DOHH2 (cell line): ENCODE measurements around the gene IRS2.

Source experiments
- H3F3A ChIP-seq: fragments of 200-600 bp; sonication (generic), shearing (Covaris generic); 2 replicates; pipeline ENCODE4 v1.6.0; 2016; ENCODE audit warnings: antibody characterized with exemption, mild to moderate bottlenecking; ENCODE audit not compliant: control insufficient read depth, insufficient read depth
- H3K27ac ChIP-seq: fragments of 200-600 bp; sonication (generic); 2 replicates; pipeline ENCODE4 v1.5.1; 2014; ENCODE audit warnings: low read depth, mild to moderate bottlenecking, low read length, moderate library complexity
- H3K27me3 ChIP-seq: fragments of 200-600 bp; sonication (generic); 2 replicates; pipeline ENCODE4 v1.6.1; 2014; ENCODE audit warnings: mild to moderate bottlenecking, low read length, mixed read lengths; ENCODE audit not compliant: control insufficient read depth
- H3K36me3 ChIP-seq: fragments of 200-600 bp; sonication (generic); 2 replicates; pipeline ENCODE4 v1.6.1; 2014; ENCODE audit warnings: mild to moderate bottlenecking, low read length, moderate library complexity, mixed read lengths; ENCODE audit not compliant: control insufficient read depth
- H3K4me1 ChIP-seq: fragments of 200-600 bp; sonication (generic); 2 replicates; pipeline ENCODE4 v1.6.1; 2014; ENCODE audit warnings: mild to moderate bottlenecking, low read length, mixed read lengths; ENCODE audit not compliant: control insufficient read depth
- H3K4me2 ChIP-seq: fragments of 200-600 bp; sonication (generic); 2 replicates; pipeline ENCODE4 v1.6.0; 2014; ENCODE audit warnings: mild to moderate bottlenecking, low read length, moderate library complexity
- H3K4me3 ChIP-seq: fragments of 200-600 bp; sonication (generic); 2 replicates; pipeline ENCODE4 v1.5.1; 2014; ENCODE audit warnings: mild to moderate bottlenecking, low read length, mixed read lengths
- H3K79me2 ChIP-seq: fragments of 200-600 bp; sonication (generic); 2 replicates; pipeline ENCODE4 v1.6.1; 2014; ENCODE audit warnings: mild to moderate bottlenecking, low read length, mixed read lengths; ENCODE audit not compliant: control insufficient read depth
- H3K9me2 ChIP-seq: fragments of 200-600 bp; sonication (generic); replicated peaks from 2 replicates; pipeline ENCODE4 v1.6.1; 2014; ENCODE audit warnings: mild to moderate bottlenecking, low read length, mixed read lengths; ENCODE audit not compliant: control insufficient read depth
- H3K9me3 ChIP-seq: fragments of 200-600 bp; sonication (generic); 2 replicates; pipeline ENCODE4 v1.6.1; 2014; ENCODE audit warnings: antibody characterized with exemption, low read length, mixed read lengths; ENCODE audit not compliant: control insufficient read depth, insufficient read depth
- H4K20me1 ChIP-seq: fragments of 200-600 bp; sonication (generic); 2 replicates; pipeline ENCODE4 v1.6.0; 2014; ENCODE audit warnings: low read depth, mild to moderate bottlenecking, antibody characterized with exemption, low read length, moderate library complexity; ENCODE audit not compliant: control insufficient read depth, insufficient read depth
- CTCF ChIP-seq: fragments of 200-600 bp; sonication (generic); IDR thresholded peaks from one replicate; pipeline ENCODE4 v1.5.1; 2014; ENCODE audit warnings: antibody characterized with exemption, mild to moderate bottlenecking, low read depth, low read length; ENCODE audit not compliant: poor library complexity, severe bottlenecking
- EZH2phosphoT487 ChIP-seq: fragments of 200-600 bp; sonication (generic); IDR thresholded peaks from 2 replicates; pipeline ENCODE4 v1.6.1; 2017; ENCODE audit warnings: borderline replicate concordance, mild to moderate bottlenecking, antibody characterized with exemption, low read length, moderate library complexity, mixed read lengths

The IRS2 gene

GRCh38 chr13:109744512-109745051, 41.8 kb downstream of the IRS2 start:
- Histone ChIP-seq H3K4me3 (no peak overlapping the region), H3K9me3 (no peaks in the 10 kb centered on the region), H3K9me2 (no peaks in the 10 kb centered on the region), H3K4me1 (no peaks in the 10 kb centered on the region), H4K20me1 (no peaks in the 10 kb centered on the region), H3F3A (no peaks in the 10 kb centered on the region), H3K4me2 (no peak overlapping the region), H3K79me2 (no peaks in the 10 kb centered on the region), H3K27me3 (no peaks in the 10 kb centered on the region), H3K36me3 (no peaks in the 10 kb centered on the region), H3K27ac (no peak overlapping the region)
- TF ChIP-seq EZH2phosphoT487 (no peak), CTCF (no peak)

GRCh38 chr13:109743706-109744453, 42.5 kb downstream of the IRS2 start:
- Histone ChIP-seq H3K27ac (no peak overlapping the region), H3K4me3 (no peak overlapping the region), H3K9me3 (no peaks in the 10 kb centered on the region), H3K36me3 (no peaks in the 10 kb centered on the region), H4K20me1 (no peaks in the 10 kb centered on the region), H3F3A (no peaks in the 10 kb centered on the region), H3K79me2 (no peaks in the 10 kb centered on the region), H3K4me1 (no peaks in the 10 kb centered on the region), H3K27me3 (no peaks in the 10 kb centered on the region), H3K4me2 (no peak overlapping the region), H3K9me2 (no peaks in the 10 kb centered on the region)
- no peak for TF ChIP-seq EZH2phosphoT487
- no peak for TF ChIP-seq CTCF

- TF ChIP-seq CTCF: no peak
- no peak for TF ChIP-seq EZH2phosphoT487
- no peaks in the 10 kb centered on the region for H3K9me2 ChIP-seq
- no peaks in the 10 kb centered on the region for H3F3A ChIP-seq
- H3K4me2 ChIP-seq: no peak overlapping the region
- H4K20me1 ChIP-seq: no peaks in the 10 kb centered on the region
- no peaks in the 10 kb centered on the region for H3K9me3 ChIP-seq
- no peaks in the 10 kb centered on the region for H3K27me3 ChIP-seq
- no peaks in the 10 kb centered on the region for H3K79me2 ChIP-seq
- no peaks in the 10 kb centered on the region for H3K4me1 ChIP-seq
- no peaks in the 10 kb centered on the region for H3K36me3 ChIP-seq
- H3K27ac ChIP-seq: no peak overlapping the region
- H3K4me3 ChIP-seq: no peak overlapping the region
Measured at GRCh38 chr13:109741966-109742365, 44.4 kb downstream of the IRS2 start.
